Adrenal gland (tissue), 12 donors: ENCODE results near the gene SLC38A11. TPM values are rescaled to one million over a fixed set of nuclear protein-coding genes. Genes with fewer than 3 reads are reported as not detected.
A peak's percentile ranks its signal among the peaks of the same experiment; 100 is the strongest.

ENCODE experiments used
- DNase-seq, 7 donors: peaks; one replicate each; pipeline ENCODE4 v3.0.0-alpha.2; 2019 to 2020
- H3K27ac ChIP-seq, 5 donors: fragments of 200-600 bp; sonication (generic) in 4 of 5; 1 replicate in 3 of 5; 2 replicates in 2 of 5; pipeline versions ENCODE4 v1.5.1 to v1.8.0; 2016 to 2020; ENCODE audit warnings: mild to moderate bottlenecking in 1 of 5
- H3K27me3 ChIP-seq: fragments of 200-600 bp; 2 replicates; pipeline ENCODE4 v1.8.0; 2021
- H3K36me3 ChIP-seq, 2 donors: fragments of 200-600 bp; replicated peaks in 1 of 2; 1 replicate in 1 of 2; 2 replicates in 1 of 2; pipeline versions ENCODE4 v1.5.1 to v1.8.0; 2018 to 2022
- H3K4me1 ChIP-seq, 2 donors: fragments of 200-600 bp; replicated peaks in 1 of 2; 1 replicate in 1 of 2; 2 replicates in 1 of 2; pipeline versions ENCODE4 v1.5.1 to v1.8.0; 2018 to 2021
- H3K4me3 ChIP-seq, 4 donors: fragments of 200-600 bp; sonication (generic) in 3 of 4; one replicate each; pipeline ENCODE4 v1.5.1; 2016 to 2018
- H3K9me3 ChIP-seq, 3 donors: fragments of 200-600 bp; sonication (generic) in 1 of 3; replicated peaks in 1 of 3; 1 replicate in 2 of 3; 2 replicates in 1 of 3; pipeline versions ENCODE4 v1.5.1 to v1.8.0; 2016 to 2021
- CTCF ChIP-seq, 6 experiments: fragments of 450-650 bp in 4 of 6; fragments of 200-600 bp in 2 of 6; sonication (generic) in 1 of 6; IDR thresholded peaks; 1 replicate in 5 of 6; 2 replicates in 1 of 6; pipeline versions ENCODE4 v1.5.1 to v1.8.0; 2016 to 2021; ENCODE audit warnings: antibody characterized with exemption in 6 of 6, mild to moderate bottlenecking in 2 of 6, moderate library complexity in 1 of 6
- POLR2A ChIP-seq, 2 donors: fragments of 450-650 bp; IDR thresholded peaks; one replicate each; pipeline ENCODE4 v1.6.1; 2017; ENCODE audit warnings: antibody characterized with exemption in 2 of 2, mild to moderate bottlenecking in 2 of 2, moderate library complexity in 1 of 2
- WGBS, 4 donors: extraction: QIAGEN DNeasy Blood & Tissue Kit in 2 of 4; methylation state at CpG; one replicate each; pipeline versions ENCODE4 v1.1.5 to v1.1.7; 2013 to 2017; 5-methylcytosine and 5-hydroxymethylcytosine counted together
- intact Hi-C, 2 donors: fragments of 100-400 bp; cut with DNase I; formaldehyde crosslinking; loops; one replicate each; pipeline versions ENCODE4 v1.14.1 to v1.15.0; 2022 to 2023
- polyA plus RNA-seq, 3 donors: library from polyadenylated mRNA; stranded (reverse); fragments of 200-250 nt in 2 of 3; fragments of 350-450 nt in 1 of 3; fragmentation: Illumina TruSeq in 1 of 3; extraction: RNeasy Lipid Tissue Mini Kit (QIAGEN cat#74804) in 1 of 3; gene quantifications; one replicate each; pipeline ENCODE4 v1.2.3, GENCODE V29; 2013 to 2014
- total RNA-seq, 9 donors: library from RNA; depleted of rRNA in 4 of 9; stranded (reverse); fragments of >200 nt in 4 of 9; fragments of 120-200 nt in 1 of 9; fragmentation: NEBNext Ultra II Directional in 1 of 9; extraction: Animal tissue kit (Norgen Biotek cat#: 25700) in 1 of 9; gene quantifications; one replicate each; pipeline versions ENCODE4 v1.1.0 to v1.2.4, GENCODE V29; 2013 to 2023
- donor health status: healthy with polysubstance abuse.
- donor health status: Bipolar disorder and iron deficiency.
- donor health status: DM: yes; HTN: yes; CAD: no.
- donor health status: DM: no; HTN: no; CAD: no.
- donor health status: DM: no; HTN: no; CAD: no.
- donor health status: DM: yes; HTN: yes; CAD: no.

Gene SLC38A11
- total and polyA plus RNA-seq, 12 donors, result 0.39 to 36.9 (median 2.0) TPM; not detected in 2

GRCh38 chr2:164896634-164897355, 58.5 kb downstream of the SLC38A11 start:
- Histone ChIP-seq H3K36me3 (no peaks in the 10 kb centered on the region), H3K4me1 (peaks cover 15 to 37% of the 10 kb centered on the region in 2 donors), H3K27me3 (no peaks in the 10 kb centered on the region), H3K27ac (peak overlapping the region; percentile 47 to 83 (median 73)), H3K4me3 (no peak overlapping the region), H3K9me3 (no peaks in the 10 kb centered on the region)
- TF ChIP-seq CTCF (IDR thresholded peaks at IDR 0.05), result no peak
- no peak for TF ChIP-seq POLR2A (IDR thresholded peaks at IDR 0.05)
- WGBS, 4 donors, result 39 to 73% (median 61%) methylated on average over 2 to 3 of the region's 3 CpGs
- intact Hi-C loops, result no loop called here
- DNase-seq, result no peak

GRCh38 chr2:164896226-164896625, 59.1 kb downstream of the SLC38A11 start:
- no peaks in the 10 kb centered on the region for H3K36me3 ChIP-seq
- H3K4me3 ChIP-seq, result no peak overlapping the region
- no peaks in the 10 kb centered on the region for H3K9me3 ChIP-seq
- H3K4me1 ChIP-seq, result peaks cover 15 to 40% of the 10 kb centered on the region in 2 donors
- no peaks in the 10 kb centered on the region for H3K27me3 ChIP-seq
- H3K27ac ChIP-seq, result peak overlapping the region; percentile 47 to 83 (median 73)
- 37 to 48% (median 40%) methylated on average over 4 of the region's 4 CpGs for WGBS, 4 donors
- intact Hi-C loops, result no loop called here
- TF ChIP-seq CTCF (IDR thresholded peaks at IDR 0.05) (no peak), POLR2A (IDR thresholded peaks at IDR 0.05) (no peak)
- peak in 2 of 7 donors; percentile 23 to 60 for DNase-seq

GRCh38 chr2:164891460-164891859, 63.9 kb downstream of the SLC38A11 start:
- H3K27me3 ChIP-seq, result no peaks in the 10 kb centered on the region

GRCh38 chr2:164890544-164890943, 64.8 kb downstream of the SLC38A11 start:
- intact Hi-C loops, result no loop called here
- DNase-seq, result peak in 1 of 7 donors; percentile 60
- 38 to 65% (median 48%) methylated on average over 4 of the region's 4 CpGs for WGBS, 4 donors
- H3K27me3 ChIP-seq, result no peaks in the 10 kb centered on the region
- peaks cover 0 to 28% of the 10 kb centered on the region in 2 donors for H3K4me1 ChIP-seq
- H3K36me3 ChIP-seq, result no peaks in the 10 kb centered on the region
- no peak overlapping the region for H3K4me3 ChIP-seq
- H3K9me3 ChIP-seq, result no peaks in the 10 kb centered on the region
- no peak for TF ChIP-seq POLR2A (IDR thresholded peaks at IDR 0.05)
- no peak for TF ChIP-seq CTCF (IDR thresholded peaks at IDR 0.05)
- H3K27ac ChIP-seq, result no peak overlapping the region

More at GRCh38 chr2:164891460-164891859, 63.9 kb downstream of the SLC38A11 start:
- H3K4me1 ChIP-seq, result peaks cover under 1 to 35% of the 10 kb centered on the region in 2 donors
- intact Hi-C loops, result no loop called here
- H3K36me3 ChIP-seq, result no peaks in the 10 kb centered on the region
- WGBS, 4 donors, result 84 to 89% (median 84%) methylated on average over 5 of the region's 5 CpGs
- no peaks in the 10 kb centered on the region for H3K9me3 ChIP-seq
- DNase-seq, result no peak
- TF ChIP-seq CTCF (IDR thresholded peaks at IDR 0.05) (no peak), POLR2A (IDR thresholded peaks at IDR 0.05) (no peak)
- peak overlapping the region in 3 of 5 donors; percentile 15 to 48 (median 21) for H3K27ac ChIP-seq
- no peak overlapping the region for H3K4me3 ChIP-seq
